ENCODE results near the gene KIF5C. TPM values are rescaled to one million over a fixed set of nuclear protein-coding genes. Genes with fewer than 3 reads are reported as not detected.
A peak's percentile ranks its signal among the peaks of the same experiment; 100 is the strongest.

Gene KIF5C
- total RNA-seq, 1 donor from 2014 or later: 0.47 TPM

GRCh38 chr2:148865512-148865911, 9.5 kb upstream of the KIF5C start:
- no peak overlapping the region for H3K4me3 ChIP-seq
- no peaks in the 10 kb centered on the region for H3K36me3 ChIP-seq
- no peaks in the 10 kb centered on the region for H3K4me1 ChIP-seq
- no peak overlapping the region for H3K27ac ChIP-seq (replicated peaks)
- peaks cover 49% of the 10 kb centered on the region for H3K27me3 ChIP-seq (ENCODE audit: low read depth)
- intact Hi-C loops (cut with micrococcal nuclease): no loop called here
- TF ChIP-seq CTCF (IDR thresholded peaks at IDR 0.05; ENCODE audit: borderline replicate concordance): no peak
- H3K9me3 ChIP-seq (replicated peaks): no peaks in the 10 kb centered on the region
- DNase-seq: no peak

GRCh38 chr2:148866091-148866490, 8.9 kb upstream of the KIF5C start:
- TF ChIP-seq CTCF (IDR thresholded peaks at IDR 0.05; ENCODE audit: borderline replicate concordance): no peak
- no peak for DNase-seq
- no peak overlapping the region for H3K27ac ChIP-seq (replicated peaks)
- intact Hi-C loops (cut with micrococcal nuclease): no loop called here
- no peaks in the 10 kb centered on the region for H3K4me1 ChIP-seq
- H3K9me3 ChIP-seq (replicated peaks): no peaks in the 10 kb centered on the region
- no peak overlapping the region for H3K4me3 ChIP-seq
- no peaks in the 10 kb centered on the region for H3K36me3 ChIP-seq
- peaks cover 55% of the 10 kb centered on the region for H3K27me3 ChIP-seq (ENCODE audit: low read depth)

GRCh38 chr2:148867079-148867769, 7.8 kb upstream of the KIF5C start:
- no peak overlapping the region for H3K4me3 ChIP-seq
- no peaks in the 10 kb centered on the region for H3K4me1 ChIP-seq
- intact Hi-C loops (cut with micrococcal nuclease): no loop called here
- H3K27me3 ChIP-seq (ENCODE audit: low read depth): peaks cover 66% of the 10 kb centered on the region
- H3K36me3 ChIP-seq: no peaks in the 10 kb centered on the region
- no peak for DNase-seq
- TF ChIP-seq CTCF (IDR thresholded peaks at IDR 0.05; ENCODE audit: borderline replicate concordance): no peak
- no peak overlapping the region for H3K27ac ChIP-seq (replicated peaks)
- H3K9me3 ChIP-seq (replicated peaks): no peaks in the 10 kb centered on the region

- TF ChIP-seq CTCF (IDR thresholded peaks at IDR 0.05; ENCODE audit: borderline replicate concordance): no peak
- peaks cover 85% of the 10 kb centered on the region for H3K27me3 ChIP-seq (ENCODE audit: low read depth)
- H3K9me3 ChIP-seq (replicated peaks): peaks cover 7% of the 10 kb centered on the region
- no peak for DNase-seq
- no peaks in the 10 kb centered on the region for H3K36me3 ChIP-seq
- peaks cover 27% of the 10 kb centered on the region for H3K4me1 ChIP-seq
- intact Hi-C loops (cut with micrococcal nuclease): no loop called here
- H3K4me3 ChIP-seq: peak overlapping the region; percentile 71
- H3K27ac ChIP-seq (replicated peaks): no peak overlapping the region
Observed at GRCh38 chr2:148875387-148876051, 492 bp downstream of the KIF5C start.

GRCh38 chr2:148876202-148876594, 1.2 kb downstream of the KIF5C start:
- Histone ChIP-seq H3K27me3 (ENCODE audit: low read depth) (peaks cover 78% of the 10 kb centered on the region), H3K27ac (replicated peaks) (no peak overlapping the region), H3K4me3 (peak overlapping the region; percentile 71), H3K36me3 (no peaks in the 10 kb centered on the region), H3K4me1 (peaks cover 27% of the 10 kb centered on the region), H3K9me3 (replicated peaks) (peaks cover 13% of the 10 kb centered on the region)
- TF ChIP-seq CTCF (IDR thresholded peaks at IDR 0.05; ENCODE audit: borderline replicate concordance): no peak
- intact Hi-C loops (cut with micrococcal nuclease): no loop called here
- DNase-seq: no peak

Measured in left ventricle myocardium inferior (tissue), 1 donor.